Measurements from ENCODE around the gene SNAI3. TPM values are rescaled to one million over a fixed set of nuclear protein-coding genes. Genes with fewer than 3 reads are reported as not detected.

Gene SNAI3
- total RNA-seq, 1 donor = 6.7 TPM

DNA sequence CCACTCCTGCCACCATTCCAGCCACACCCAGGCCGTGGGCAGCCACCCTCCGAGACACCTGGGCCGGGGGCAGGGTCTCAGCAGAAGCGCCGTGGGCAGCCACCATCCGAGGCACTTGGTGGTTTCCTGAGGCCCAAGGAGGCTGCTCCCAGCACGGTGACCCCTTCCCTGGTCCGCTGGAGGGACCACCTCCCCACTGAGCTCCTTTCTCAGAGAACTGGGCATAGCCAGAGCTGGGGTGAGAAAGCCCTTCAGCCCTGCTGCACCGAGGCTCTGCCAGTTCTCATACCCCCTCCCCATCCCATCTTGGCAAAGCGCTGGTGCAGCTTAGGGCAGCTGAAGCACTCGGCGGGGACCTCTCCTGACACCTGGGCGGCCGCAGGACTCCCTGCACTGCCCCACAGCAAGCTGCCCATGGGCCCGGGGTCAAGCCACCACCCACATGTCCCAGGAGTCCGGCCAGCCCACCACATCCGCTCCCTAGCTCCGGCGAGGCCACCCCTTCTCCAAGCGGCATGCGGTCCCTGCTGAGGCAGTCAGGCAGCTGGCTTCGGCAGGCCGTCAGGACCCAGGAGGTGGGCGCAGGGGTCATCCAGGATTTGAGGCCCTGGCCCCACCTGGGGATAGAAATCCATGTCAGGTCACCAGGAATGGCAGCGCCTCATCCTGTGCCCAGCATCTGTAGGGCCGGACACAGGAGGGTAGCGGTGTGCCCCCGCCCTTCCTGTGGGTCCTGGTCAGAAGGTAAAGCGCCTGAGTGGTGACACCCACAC, 34.1 kb downstream of the SNAI3 start:
- no peak for DNase-seq (ENCODE audit: low read depth in 2 of 3, low spot score in 2 of 3)

- DNase-seq (ENCODE audit: low read depth in 2 of 3, low spot score in 2 of 3) = peak in 2 of 3 donors; percentile 54 to 56
These were observed 34.9 kb downstream of the SNAI3 start for GRCh38 chr16:88651276-88651988.

DNA sequence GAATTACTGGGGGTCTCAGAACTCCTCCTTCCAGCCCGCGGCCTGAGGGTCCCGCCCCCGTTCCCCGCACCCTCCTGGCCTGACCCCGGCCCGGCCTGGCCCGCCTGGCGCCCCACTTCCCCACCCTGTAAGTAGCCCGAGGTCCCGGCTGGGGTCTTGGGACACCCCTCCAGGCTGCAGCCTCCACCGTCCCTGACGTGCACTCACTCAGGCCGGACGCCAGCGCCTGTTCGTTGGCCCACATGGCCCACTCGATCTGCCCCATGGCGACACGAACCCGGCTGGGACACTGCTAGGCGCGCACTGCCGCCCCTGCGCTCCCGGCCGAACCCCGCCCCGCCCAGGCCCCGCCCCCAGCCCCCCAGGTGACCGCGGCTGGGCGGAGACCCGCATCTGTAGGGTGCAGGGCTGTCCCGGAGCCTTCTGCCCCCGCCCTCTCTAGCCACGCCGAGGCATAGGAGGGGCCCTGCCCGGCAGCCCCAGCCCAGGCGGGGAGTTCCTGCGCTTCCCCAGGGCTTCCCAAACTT, 35.5 kb downstream of the SNAI3 start, which contains the start of gene CYBA:
TSS of gene CYBA (minus strand) at position 305 of the 527 bp plus-strand sequence. CDS start at position 265, 40 bp downstream.
- DNase-seq (ENCODE audit: low read depth in 2 of 3, low spot score in 2 of 3) = peak in 2 of 3 donors; percentile 68 to 74

DNA sequence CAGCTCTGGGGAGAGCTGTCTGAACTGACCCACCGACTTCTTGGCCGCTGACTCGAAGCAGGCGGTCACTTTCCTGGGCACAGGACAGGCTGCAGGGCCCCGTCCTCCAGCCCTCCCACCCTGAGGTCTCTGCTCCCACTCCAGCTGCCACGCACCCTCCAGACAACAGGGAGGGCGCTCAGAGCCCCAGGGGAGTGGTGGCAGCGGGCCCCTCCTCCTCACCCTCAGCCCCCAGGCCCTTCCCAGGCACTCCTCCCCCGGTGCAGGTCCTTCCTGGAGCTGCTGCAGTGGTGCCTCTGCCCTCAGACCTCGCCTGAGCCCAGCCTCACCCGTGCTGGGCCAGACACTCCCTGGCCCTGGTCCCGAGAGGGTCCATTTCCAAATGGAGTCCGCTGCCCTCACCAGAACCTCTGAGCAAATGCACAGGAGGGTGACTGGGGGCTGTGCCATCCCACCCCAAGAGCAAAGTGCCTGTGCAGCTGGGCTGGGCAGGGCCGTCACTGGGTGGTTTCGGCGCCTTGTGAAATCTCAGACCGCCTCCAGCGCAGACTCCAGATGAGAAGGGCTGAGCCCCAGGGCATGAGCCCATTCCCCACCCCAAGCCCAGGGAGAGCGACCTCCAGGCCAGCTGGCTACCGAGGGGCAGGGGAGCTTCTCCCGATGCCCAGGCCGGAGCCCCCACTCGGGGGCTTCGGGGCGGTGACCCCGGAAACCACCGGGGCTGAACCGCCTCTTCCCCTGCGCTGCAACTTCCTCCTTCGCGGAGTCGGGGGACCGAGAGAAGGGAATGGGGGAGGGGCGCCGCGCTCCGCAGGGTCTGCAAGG, 36.2 kb downstream of the SNAI3 start:
- DNase-seq (ENCODE audit: low read depth in 2 of 3, low spot score in 2 of 3) = peak in 1 of 3 donors; percentile 56

DNA sequence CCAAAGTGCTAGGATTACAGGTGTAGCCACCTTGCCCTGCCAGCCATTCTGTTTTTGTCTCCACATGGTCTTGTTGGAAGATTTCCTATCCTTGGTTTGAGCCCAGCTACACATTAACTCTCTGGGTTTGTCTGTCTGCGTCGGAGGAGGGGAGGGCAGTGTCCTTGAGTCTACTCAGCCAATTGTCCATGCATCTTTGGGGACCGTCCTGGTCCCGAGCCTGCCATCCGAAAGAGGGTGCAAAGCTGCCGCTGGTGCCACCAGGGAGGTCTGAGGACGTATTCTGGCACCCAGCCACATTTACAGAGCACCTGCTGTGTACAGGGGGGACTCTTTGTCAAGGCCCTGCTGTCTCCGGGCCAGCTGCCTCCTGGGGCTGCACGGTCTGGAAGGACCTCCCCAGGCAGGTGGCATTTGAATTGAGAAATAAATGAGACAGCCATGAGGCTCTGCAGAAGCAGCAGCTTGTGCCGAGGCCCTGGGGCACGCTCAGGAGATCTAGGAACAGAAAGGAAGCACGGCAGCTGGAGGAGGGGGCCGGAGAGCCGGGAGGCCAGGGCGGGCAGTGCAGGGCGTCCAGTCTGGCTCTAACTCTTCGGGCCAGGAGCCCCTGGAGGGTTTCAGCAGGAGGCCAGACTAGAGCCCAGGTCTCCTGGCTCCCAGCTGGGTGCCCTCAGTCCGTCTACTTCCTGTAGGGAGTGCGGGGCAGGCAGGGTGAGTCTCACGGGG, 36.9 kb downstream of the SNAI3 start:
- DNase-seq (ENCODE audit: low read depth in 2 of 3, low spot score in 2 of 3) = no peak

DNA sequence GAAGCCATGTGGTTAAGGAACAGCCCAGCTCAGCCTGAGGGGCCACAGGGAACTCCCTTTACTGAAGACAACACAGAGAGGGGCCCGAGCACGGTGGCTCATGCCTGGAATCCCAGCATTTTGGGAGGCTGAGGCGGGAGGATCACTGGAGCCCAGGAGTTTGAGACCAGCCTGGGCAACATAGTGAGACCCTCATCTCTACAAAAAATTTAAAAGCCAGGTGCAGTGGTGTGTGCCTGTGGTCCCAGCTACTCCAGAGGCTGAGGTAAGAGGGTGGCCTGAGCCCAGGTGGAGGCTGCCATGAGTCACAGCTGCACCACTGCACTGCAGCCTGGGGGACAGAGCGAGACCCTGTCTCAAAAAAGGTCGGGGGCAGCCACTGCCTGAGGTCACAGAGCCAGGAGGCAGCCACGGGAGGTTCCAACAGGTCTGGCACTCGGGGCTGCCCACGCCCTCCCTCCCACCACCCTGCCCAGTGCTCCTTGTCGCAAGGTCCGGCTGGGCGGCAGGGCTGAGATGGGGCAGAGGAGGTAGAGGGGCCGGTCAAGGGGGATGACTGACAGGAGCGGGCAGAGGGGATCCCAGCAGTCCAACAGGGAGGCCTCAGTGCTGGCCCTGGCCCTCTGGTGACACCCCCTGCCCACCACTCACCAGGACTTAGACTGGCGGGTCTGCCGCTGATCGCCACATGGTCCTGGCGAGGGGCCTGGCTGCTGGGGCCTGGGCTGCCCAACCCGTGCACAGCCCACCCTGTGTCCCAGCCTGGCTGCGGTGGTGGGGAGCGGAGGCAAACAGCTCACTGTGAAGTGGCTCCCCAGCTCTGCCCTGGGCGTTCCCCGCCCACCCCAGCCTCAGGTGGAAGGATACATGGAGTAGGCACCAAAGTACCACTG, 38.9 kb downstream of the SNAI3 start:
- DNase-seq (ENCODE audit: low read depth in 2 of 3, low spot score in 2 of 3) = no peak

DNA sequence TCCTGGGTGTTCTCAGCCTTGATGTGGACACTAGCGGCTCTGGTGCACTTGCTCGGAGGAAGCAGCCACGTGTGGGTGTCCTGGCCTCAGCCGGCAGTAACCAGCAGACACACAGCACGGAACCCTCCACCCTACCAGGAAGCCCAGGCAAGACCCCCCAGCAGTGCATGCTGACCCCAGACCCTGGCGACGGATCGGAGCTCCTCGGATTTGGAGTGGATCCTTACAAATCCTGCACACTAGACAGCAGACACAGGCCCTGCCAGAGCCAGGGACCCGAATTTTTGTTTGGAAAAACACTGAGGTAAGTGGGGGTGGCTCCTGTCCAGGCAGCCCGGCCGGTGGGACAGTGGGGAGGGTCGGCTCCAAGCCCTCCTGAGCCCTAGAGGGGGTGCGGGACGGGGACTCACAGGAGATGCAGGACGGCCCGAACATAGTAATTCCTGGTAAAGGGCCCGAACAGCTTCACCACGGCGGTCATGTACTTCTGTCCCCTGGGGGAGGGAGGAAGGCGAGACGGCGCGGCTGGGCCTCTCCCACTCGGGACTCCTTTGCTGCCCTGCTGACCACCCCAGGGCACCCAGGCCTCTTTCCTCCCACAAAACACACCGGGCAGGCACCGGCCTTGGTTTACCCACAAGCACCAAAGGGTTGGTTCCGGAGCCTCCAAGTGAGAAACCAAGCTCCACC, 39.8 kb downstream of the SNAI3 start:
- no peak for DNase-seq (ENCODE audit: low read depth in 2 of 3, low spot score in 2 of 3)

- DNase-seq (ENCODE audit: low read depth in 2 of 3, low spot score in 2 of 3) = no peak
These were observed 40.4 kb downstream of the SNAI3 start for GRCh38 chr16:88645941-88646340.

- DNase-seq (ENCODE audit: low read depth in 2 of 3, low spot score in 2 of 3) = no peak
These were observed 40.9 kb downstream of the SNAI3 start for GRCh38 chr16:88645455-88645854.

DNA sequence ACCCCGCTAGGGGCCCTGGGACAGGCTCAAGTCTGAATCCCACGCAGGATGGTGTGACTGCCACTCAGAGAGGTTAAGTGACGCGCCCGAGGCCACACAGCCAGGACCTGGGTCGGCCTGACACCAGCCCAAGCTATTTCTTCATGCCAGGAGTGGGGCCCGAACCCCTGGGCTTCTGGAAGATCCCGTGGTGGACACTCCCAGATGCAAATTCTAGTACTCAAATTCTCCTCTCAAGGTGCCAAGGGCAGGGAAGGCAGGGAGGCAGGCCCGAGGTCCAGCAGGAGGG, 42.7 kb downstream of the SNAI3 start:
- no peak for DNase-seq (ENCODE audit: low read depth in 2 of 3, low spot score in 2 of 3)

DNA sequence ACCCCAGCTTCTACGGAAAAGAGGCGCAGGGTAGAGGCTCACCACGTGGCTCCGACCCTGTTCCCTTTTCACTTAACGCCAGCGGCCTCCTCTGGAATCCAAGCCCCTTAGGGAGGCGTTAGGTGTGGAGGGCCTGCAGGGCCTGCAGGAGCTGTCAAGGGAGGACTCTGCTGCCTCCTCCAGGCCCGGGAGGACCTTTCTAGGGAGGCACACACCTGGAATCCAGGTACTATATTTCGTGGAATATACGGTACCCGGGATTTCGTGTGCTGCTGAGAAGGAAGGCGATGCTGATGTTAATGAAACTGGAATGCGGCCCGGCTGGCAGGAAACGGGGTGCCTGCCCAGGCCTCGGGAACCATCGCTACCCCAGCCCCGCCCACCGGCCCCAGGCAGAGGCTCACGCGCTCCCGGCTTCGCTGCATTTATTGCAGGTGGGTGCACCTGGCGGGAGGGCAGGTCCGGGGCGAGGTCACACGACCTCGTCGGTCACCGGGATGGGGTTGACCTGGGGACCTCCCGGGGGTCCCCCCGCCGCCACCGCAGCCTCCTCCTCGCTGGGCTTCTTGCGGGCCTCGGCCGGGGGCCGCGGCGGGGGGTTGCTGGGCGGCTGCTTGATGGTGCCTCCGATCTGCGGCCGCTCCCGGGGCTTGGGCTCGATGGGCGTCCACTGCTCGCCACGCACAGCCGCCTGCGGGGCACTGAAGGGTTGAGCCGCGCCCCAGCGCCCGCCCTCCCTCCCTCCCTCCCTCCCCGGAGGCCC, 43.2 kb downstream of the SNAI3 start:
- no peak for DNase-seq (ENCODE audit: low read depth in 2 of 3, low spot score in 2 of 3)

- no peak for DNase-seq (ENCODE audit: low read depth in 2 of 3, low spot score in 2 of 3)
These were observed 45.6 kb downstream of the SNAI3 start for GRCh38 chr16:88640498-88641247.

GRCh38 chr16:88640039-88640495, 46.2 kb downstream of the SNAI3 start:
- no peak for DNase-seq (ENCODE audit: low read depth in 2 of 3, low spot score in 2 of 3)

DNA sequence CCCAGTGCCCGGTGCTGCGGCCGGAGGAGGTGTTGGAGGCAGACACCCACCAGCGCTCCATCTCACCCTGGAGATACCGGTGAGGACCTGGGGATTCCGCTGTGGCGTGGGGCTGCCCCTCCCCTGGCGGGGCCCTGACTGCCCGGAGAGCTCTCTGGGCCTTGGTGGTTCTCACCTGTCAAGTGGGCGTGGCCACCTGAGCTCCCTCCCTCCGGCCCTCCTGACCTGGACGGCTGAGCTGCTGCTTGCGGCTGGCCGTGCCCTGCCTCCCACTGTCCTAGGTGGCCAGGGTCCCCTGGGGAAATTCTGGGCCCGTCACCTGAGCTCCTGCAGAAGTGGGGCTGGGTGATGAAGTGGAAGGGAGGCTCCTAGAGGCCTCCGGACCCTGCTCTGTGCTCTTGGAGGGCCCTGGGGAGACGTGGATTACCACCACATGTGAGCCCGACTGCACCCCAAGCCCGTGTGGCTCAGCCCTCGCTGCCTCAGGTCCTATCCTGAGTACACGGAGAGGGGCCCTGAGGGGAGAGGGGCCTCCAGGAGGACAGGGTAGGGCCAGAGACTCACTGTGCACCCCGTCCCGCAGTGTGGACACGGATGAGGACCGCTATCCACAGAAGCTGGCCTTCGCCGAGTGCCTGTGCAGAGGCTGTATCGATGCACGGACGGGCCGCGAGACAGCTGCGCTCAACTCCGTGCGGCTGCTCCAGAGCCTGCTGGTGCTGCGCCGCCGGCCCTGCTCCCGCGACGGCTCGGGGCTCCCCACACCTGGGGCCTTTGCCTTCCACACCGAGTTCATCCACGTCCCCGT, 46.9 kb downstream of the SNAI3 start:
- DNase-seq (ENCODE audit: low read depth in 2 of 3, low spot score in 2 of 3) = no peak

DNA sequence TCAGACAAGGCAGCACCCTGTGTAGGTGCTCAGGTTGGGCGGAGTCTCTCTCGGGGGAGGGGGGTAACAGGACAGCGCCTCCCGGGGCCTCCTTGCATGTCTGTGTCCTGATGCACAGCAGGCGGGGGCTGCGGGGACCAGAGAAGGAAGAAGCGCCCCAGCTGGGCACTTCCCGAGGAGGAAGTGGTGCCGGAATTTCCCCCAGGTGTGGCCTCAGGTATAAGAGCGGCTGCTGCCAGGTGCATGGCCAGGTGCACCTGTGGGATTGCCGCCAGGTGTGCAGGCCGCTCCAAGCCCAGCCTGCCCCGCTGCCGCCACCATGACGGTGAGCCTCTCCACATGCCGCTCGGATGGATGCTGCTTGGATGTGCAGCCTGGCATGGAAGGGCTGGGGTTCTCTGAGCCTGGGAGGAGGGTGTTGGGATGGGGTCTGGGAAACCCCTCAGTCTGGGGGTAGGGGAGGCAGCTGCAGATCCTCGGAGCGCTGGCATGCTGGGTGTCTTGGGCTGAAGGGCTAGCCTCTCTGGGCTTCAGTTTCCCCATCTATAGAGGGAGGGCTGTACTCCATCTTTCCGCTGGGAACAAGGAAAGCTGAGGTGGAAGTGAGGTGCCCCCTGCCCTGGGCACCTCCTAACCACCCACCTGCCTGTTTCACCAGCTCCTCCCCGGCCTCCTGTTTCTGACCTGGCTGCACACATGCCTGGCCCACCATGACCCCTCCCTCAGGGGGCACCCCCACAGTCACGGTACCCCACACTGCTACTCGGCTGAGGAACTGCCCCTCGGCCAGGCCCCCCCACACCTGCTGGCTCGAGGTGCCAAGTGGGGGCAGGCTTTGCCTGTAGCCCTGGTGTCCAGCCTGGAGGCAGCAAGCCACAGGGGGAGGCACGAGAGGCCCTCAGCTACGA, 47.7 kb downstream of the SNAI3 start, which contains the start of gene IL17C:
TSS of gene IL17C (plus strand) at position 250 of the 908 bp plus-strand sequence. CDS start at position 320, 70 bp downstream.
- DNase-seq (ENCODE audit: low read depth in 2 of 3, low spot score in 2 of 3) = no peak

All from hematopoietic multipotent progenitor cell (in vitro differentiated cells).